Esophagus mucosa (tissue), 1 donor: Measurements from ENCODE around the gene GAS2L2. TPM values are rescaled to one million over a fixed set of nuclear protein-coding genes. Genes with fewer than 3 reads are reported as not detected.

ENCODE experiments used
- ATAC-seq: fragments of 200-7000 bp; cut with Tn5 transposase; one replicate; pipeline ENCODE4 v1.9.1; 2020
- total RNA-seq: library from RNA; stranded (reverse); gene quantifications from one replicate; pipeline ENCODE4 v1.2.4, GENCODE V29; 2023
- donor health status: DM: yes; HTN: yes; CAD: no.

The GAS2L2 gene
- not detected for total RNA-seq

GRCh38 chr17:35752945-35753764 lies at the start of gene GAS2L2:
Gene GAS2L2 (minus strand): TSS chr17:35753239. CDS start chr17:35752850, 389 bp downstream.
- no peak for ATAC-seq

- ATAC-seq: peak; percentile 30
These were observed 48.7 kb upstream of the GAS2L2 start for GRCh38 chr17:35801583-35802224.

GRCh38 chr17:35799942-35800341 lies 46.9 kb upstream of the GAS2L2 start:
- ATAC-seq: peak; percentile 28

GRCh38 chr17:35797918-35798317 lies 44.9 kb upstream of the GAS2L2 start:
- ATAC-seq: no peak

- no peak for ATAC-seq
These were observed 44.3 kb upstream of the GAS2L2 start for GRCh38 chr17:35797370-35797769.

- no peak for ATAC-seq
These were observed 43.9 kb upstream of the GAS2L2 start for GRCh38 chr17:35796942-35797341.

GRCh38 chr17:35795871-35796265 lies 42.8 kb upstream of the GAS2L2 start:
- no peak for ATAC-seq

GRCh38 chr17:35795007-35795870 lies 42.2 kb upstream of the GAS2L2 start, which contains the start of gene MMP28:
Gene MMP28 (minus strand): TSS chr17:35795641. CDS start chr17:35795377, 264 bp downstream.
- peak; percentile 78 for ATAC-seq

GRCh38 chr17:35793257-35793656 lies 40.2 kb upstream of the GAS2L2 start:
- no peak for ATAC-seq

GRCh38 chr17:35791681-35792350 lies 38.8 kb upstream of the GAS2L2 start:
- no peak for ATAC-seq

GRCh38 chr17:35790841-35791240 lies 37.8 kb upstream of the GAS2L2 start:
- no peak for ATAC-seq

GRCh38 chr17:35788477-35789368 lies 35.7 kb upstream of the GAS2L2 start:
- peak; percentile 75 for ATAC-seq

GRCh38 chr17:35786941-35787432 lies 33.9 kb upstream of the GAS2L2 start:
- ATAC-seq: no peak

GRCh38 chr17:35784895-35785294 lies 31.9 kb upstream of the GAS2L2 start:
- peak; percentile 94 for ATAC-seq

- no peak for ATAC-seq
These were observed 27.9 kb upstream of the GAS2L2 start for GRCh38 chr17:35780950-35781349.

GRCh38 chr17:35778641-35779196 lies 25.7 kb upstream of the GAS2L2 start:
- ATAC-seq: no peak

- no peak for ATAC-seq
These were observed 22.5 kb upstream of the GAS2L2 start for GRCh38 chr17:35775583-35775982.

GRCh38 chr17:35775039-35775438 lies 22.0 kb upstream of the GAS2L2 start:
- ATAC-seq: no peak

GRCh38 chr17:35774499-35774898 lies 21.5 kb upstream of the GAS2L2 start:
- peak; percentile 37 for ATAC-seq

- no peak for ATAC-seq
These were observed 20.8 kb upstream of the GAS2L2 start for GRCh38 chr17:35773679-35774425.
